ENCODE measurements around the gene GLIS1. TPM values are rescaled to one million over a fixed set of nuclear protein-coding genes. Genes with fewer than 3 reads are reported as not detected.
A peak's percentile ranks its signal among the peaks of the same experiment; 100 is the strongest.

Gene GLIS1
- total and polyA plus RNA-seq, 2 of the 8 experiments (the other 6 are each of a cell fraction or from before 2014, with no cell fraction given): 0.15 to 0.22 TPM

DNA sequence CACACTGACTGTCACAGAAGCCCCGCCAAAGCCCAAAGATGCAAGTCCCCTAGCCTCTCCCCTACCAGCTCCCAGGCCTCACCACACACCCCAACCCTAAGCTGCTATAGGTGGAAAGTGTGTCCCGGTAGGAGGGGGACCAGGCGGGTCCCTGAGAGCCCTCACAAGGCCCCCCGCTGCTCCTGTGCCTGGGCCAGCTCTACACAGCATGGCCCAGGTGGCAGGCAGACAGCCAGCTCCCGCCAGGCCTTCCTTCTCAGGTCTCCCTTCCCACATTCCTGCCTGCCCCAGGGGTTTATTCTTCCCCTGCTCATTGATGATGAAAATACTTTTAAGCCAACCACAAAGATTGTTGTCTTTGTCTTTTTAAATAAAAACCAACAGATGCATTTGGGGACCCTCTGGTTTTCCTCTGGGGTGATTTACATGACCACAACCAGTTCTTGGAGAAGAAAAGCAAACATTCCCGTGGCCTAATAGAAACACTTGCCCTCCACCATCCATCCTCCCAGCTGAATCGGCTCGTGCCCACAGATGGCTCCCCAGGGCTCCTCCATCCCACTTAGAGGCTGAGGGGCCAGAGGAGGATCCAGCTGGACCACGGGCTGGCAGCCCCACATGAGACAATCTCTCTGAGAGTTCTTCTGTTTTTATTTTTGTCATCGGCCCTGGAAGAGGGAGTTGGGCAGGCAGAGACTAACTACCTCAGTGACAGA, 186.7 kb downstream of the GLIS1 start:
- CTCF ChIA-PET (ENCODE audit: partially characterized antibody): interaction anchor here (0.6 to 3.0 kb wide), 13 partner anchors 11 to 1419 kb away, joined by 3 to 13 read pairs (median 3); no protein-coding TSS in a partner anchor
- no peak overlapping the region for H4K5ac ChIP-seq (ENCODE audit: insufficient read length, low read depth, low read length)
- POLR2A ChIA-PET (ENCODE audit: partially characterized antibody): interaction anchor here (0.9 to 1.8 kb wide), 2 partner anchors 8 to 1030 kb away, joined by 3 to 5 read pairs; no protein-coding TSS in a partner anchor

More for the DNA sequence above, 186.7 kb downstream of the GLIS1 start:
- Histone ChIP-seq H3K27ac (ENCODE audit: low read depth, low read length) (no peak overlapping the region), H3K18ac (ENCODE audit: extremely low read depth, low read length) (peak overlapping the region; percentile 48; the same call in 1 of the 2 replicates), H3K27me3 (replicated peaks in 1 of 4; ENCODE audit: control insufficient read depth in 3 of 4, extremely low read depth in 1 of 4, insufficient read depth in 3 of 4, low read length in 3 of 4) (peaks cover 0 to 6% (median 4%) of the 10 kb centered on the region in 4 experiments; a peak in 3 of 7 replicates), H3K79me1 (ENCODE audit: low read depth, low read length) (no peaks in the 10 kb centered on the region), H2BK120ac (replicated peaks; ENCODE audit: low read depth, low read length) (no peak overlapping the region), H3K4me3 (ENCODE audit: extremely low read depth in 1 of 4, insufficient read depth in 2 of 4, low read depth in 3 of 4, low read length in 4 of 4) (no peak overlapping the region), H3K23me2 (ENCODE audit: low read depth, low read length) (peaks cover 3% of the 10 kb centered on the region), H3K56ac (replicated peaks; ENCODE audit: insufficient read length, low read depth, low read length) (no peak overlapping the region), H3K9me3 (ENCODE audit: insufficient read depth in 2 of 2, low read depth in 1 of 2, low read length in 1 of 2) (no peaks in the 10 kb centered on the region), H3K36me3 (ENCODE audit: control insufficient read depth in 2 of 4, insufficient read depth in 4 of 4, low read length in 3 of 4) (no peaks in the 10 kb centered on the region), H2BK15ac (ENCODE audit: low read length) (no peak overlapping the region), H3K4me1 (replicated peaks in 1 of 4; ENCODE audit: control insufficient read depth in 3 of 4, insufficient read depth in 4 of 4, low read length in 3 of 4) (peaks cover 6 to 26% (median 16%) of the 10 kb centered on the region in 4 experiments), H3K4me2 (ENCODE audit: insufficient read depth in 1 of 2, low read depth in 2 of 2, low read length in 2 of 2) (peak overlapping the region in 1 of 2 experiments; percentile 17; a peak in 1 of 4 replicates), H2AK5ac (ENCODE audit: low read depth, low read length) (no peak overlapping the region), H4K20me1 (replicated peaks in 1 of 2; ENCODE audit: control insufficient read depth in 1 of 2, insufficient read depth in 2 of 2, low read length in 2 of 2) (peaks cover 0 to 4% of the 10 kb centered on the region in 2 experiments), H3K79me2 (ENCODE audit: control insufficient read depth in 1 of 2, insufficient read depth in 2 of 2, low read length in 2 of 2) (no peaks in the 10 kb centered on the region), H2BK5ac (ENCODE audit: low read depth, low read length) (no peak overlapping the region), H3K14ac (ENCODE audit: insufficient read length) (no peak overlapping the region), H2AFZ (ENCODE audit: low read length) (no peak overlapping the region), H4K8ac (ENCODE audit: extremely low read depth, insufficient read depth, low read length) (no peak overlapping the region), H2BK12ac (ENCODE audit: low read depth, low read length) (no peak overlapping the region), H4K91ac (replicated peaks; ENCODE audit: insufficient read length, low read length) (no peak overlapping the region), H3K4ac (replicated peaks; ENCODE audit: insufficient read length, low read depth, low read length) (no peak overlapping the region), H2BK20ac (ENCODE audit: low read length) (no peak overlapping the region), H3K9ac (replicated peaks in 1 of 4; ENCODE audit: extremely low read depth in 1 of 4, low read depth in 3 of 4, low read length in 3 of 4) (no peak overlapping the region), H3K23ac (ENCODE audit: insufficient read length) (no peak overlapping the region)
- 26% methylated on average over 10 of the region's 10 CpGs; no CpG with 5 or more reads in 1 of the 2 experiments for whole genome bisulfite sequencing, 2 experiments (ENCODE audit: extremely low coverage in 1 of 2, insufficient coverage in 1 of 2, insufficient read length in 1 of 2, insufficient replicate concordance in 2 of 2, low coverage in 1 of 2, low lambda C conversion rate in 2 of 2, missing lambda C conversion rate in 1 of 2)
- TF ChIP-seq TEAD4 (IDR thresholded peaks at IDR 0.05; ENCODE audit: low read depth, low read length) (peak; percentile 82), CHD1 (IDR thresholded peaks at IDR 0.05; ENCODE audit: low read depth, low read length) (no peak)
- FAIRE-seq (no peak), DNase-seq (ENCODE audit: low read depth in 1 of 2, low spot score in 2 of 2) (peak; percentile 27 to 64)

Measured in H1 (cell line).